Gastroesophageal sphincter (tissue), 4 donors: ENCODE results near the gene CDH23. TPM values are rescaled to one million over a fixed set of nuclear protein-coding genes. Genes with fewer than 3 reads are reported as not detected.

Source experiments
- ATAC-seq: fragments of 150-250 bp; one replicate; pipeline ENCODE4 v1.9.1; 2016; ENCODE audit warnings: mild to moderate bottlenecking, moderate library complexity
- H3K27ac ChIP-seq, 4 donors: fragments of 200-600 bp; sonication (generic) in 3 of 4; 1 replicate in 3 of 4; 2 replicates in 1 of 4; pipeline ENCODE4 v1.5.1; 2016 to 2019
- H3K27me3 ChIP-seq: fragments of 200-600 bp; sonication (generic); one replicate; pipeline ENCODE4 v1.5.1; 2019
- H3K36me3 ChIP-seq, 2 donors: fragments of 200-600 bp; sonication (generic); one replicate each; pipeline ENCODE4 v1.5.1; 2019; ENCODE audit warnings: control low read depth in 1 of 2
- H3K4me1 ChIP-seq, 3 donors: fragments of 200-600 bp; sonication (generic); 1 replicate in 2 of 3; 2 replicates in 1 of 3; pipeline ENCODE4 v1.5.1; 2016 to 2019; ENCODE audit warnings: control low read depth in 2 of 3
- H3K4me3 ChIP-seq, 2 donors: fragments of 200-600 bp; sonication (generic); one replicate each; pipeline ENCODE4 v1.5.1; 2019; ENCODE audit warnings: mild to moderate bottlenecking in 1 of 2, moderate library complexity in 1 of 2
- H3K9me3 ChIP-seq, 3 donors: fragments of 200-600 bp; sonication (generic); one replicate each; pipeline ENCODE4 v1.5.1; 2017 to 2019; ENCODE audit warnings: control low read depth in 2 of 3
- EP300 ChIP-seq: sonication (generic); formaldehyde crosslinking; IDR thresholded peaks from one replicate; pipeline ENCODE4 v1.6.1; 2017; ENCODE audit warnings: antibody characterized with exemption, mild to moderate bottlenecking
- POLR2A ChIP-seq, 2 donors: fragments of 450-650 bp; IDR thresholded peaks; one replicate each; pipeline ENCODE4 v1.6.1; 2017; ENCODE audit warnings: antibody characterized with exemption in 2 of 2, mild to moderate bottlenecking in 2 of 2, moderate library complexity in 1 of 2
- POLR2AphosphoS5 ChIP-seq: sonication (generic); formaldehyde crosslinking; IDR thresholded peaks from one replicate; pipeline ENCODE4 v1.6.1; 2017; ENCODE audit warnings: antibody characterized with exemption
- WGBS, 2 donors: methylation state at CpG; one replicate each; pipeline ENCODE4 v1.1.5; 2018; ENCODE audit warnings: low coverage in 1 of 2; 5-methylcytosine and 5-hydroxymethylcytosine counted together
- total RNA-seq, 4 donors: library from RNA; depleted of rRNA; stranded (reverse); fragments of >200 nt; gene quantifications; one replicate each; pipeline ENCODE4 v1.1.0, GENCODE V29; 2016
- TF ChIP-seq, protein P1 (sequence below), 4 experiments: fragments of 200-600 bp in 2 of 4; fragments of 450-650 bp in 2 of 4; sonication (generic) in 1 of 4; IDR thresholded peaks; one replicate each; pipeline ENCODE4 v1.5.1; 2017 to 2019; ENCODE audit warnings: antibody characterized with exemption in 4 of 4, mild to moderate bottlenecking in 2 of 4, moderate library complexity in 2 of 4

CDH23 gene
- total RNA-seq, 4 donors from 2014 or later: 5.1 to 33.5 (median 16.2) TPM

DNA sequence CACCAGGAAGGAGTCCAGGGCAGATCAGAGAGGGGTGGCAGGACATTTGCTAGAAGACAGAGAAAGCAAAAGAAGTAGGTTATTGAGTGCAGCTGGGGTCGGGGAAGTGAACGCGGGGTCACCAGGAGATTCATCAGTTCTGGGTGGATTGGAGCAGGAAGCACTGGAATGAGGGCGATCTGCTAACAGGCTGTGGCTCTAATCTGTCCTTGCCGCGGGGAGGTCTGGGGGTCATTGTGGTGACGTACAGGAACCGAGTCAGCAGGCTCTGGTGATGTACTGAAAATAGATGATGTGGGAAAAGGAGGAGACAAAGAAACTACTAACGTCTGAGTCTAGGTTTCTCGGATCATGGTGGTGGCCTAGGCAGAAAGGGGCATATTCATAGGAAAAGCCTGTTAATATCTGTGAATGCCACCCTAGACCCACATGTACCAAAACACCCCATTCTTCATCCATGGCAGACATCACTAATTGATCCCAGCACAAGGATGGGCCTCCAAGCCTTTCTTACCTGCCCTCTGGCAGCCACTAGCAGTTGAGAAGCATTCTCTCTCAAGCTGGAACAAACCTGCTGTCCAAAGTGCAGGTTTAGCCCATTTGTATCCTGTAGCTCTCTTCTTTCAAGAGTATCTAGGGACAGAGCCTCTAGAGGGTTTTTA lies 188.3 kb downstream of the CDH23 start:
- Histone ChIP-seq H3K27ac (no peak overlapping the region), H3K4me3 (no peak overlapping the region), H3K9me3 (no peaks in the 10 kb centered on the region), H3K27me3 (no peaks in the 10 kb centered on the region), H3K4me1 (no peaks in the 10 kb centered on the region), H3K36me3 (no peaks in the 10 kb centered on the region)
- TF ChIP-seq POLR2A (IDR thresholded peaks at IDR 0.05) (no peak), EP300 (no peak), POLR2AphosphoS5 (no peak)
- TF ChIP-seq, protein P1, sequence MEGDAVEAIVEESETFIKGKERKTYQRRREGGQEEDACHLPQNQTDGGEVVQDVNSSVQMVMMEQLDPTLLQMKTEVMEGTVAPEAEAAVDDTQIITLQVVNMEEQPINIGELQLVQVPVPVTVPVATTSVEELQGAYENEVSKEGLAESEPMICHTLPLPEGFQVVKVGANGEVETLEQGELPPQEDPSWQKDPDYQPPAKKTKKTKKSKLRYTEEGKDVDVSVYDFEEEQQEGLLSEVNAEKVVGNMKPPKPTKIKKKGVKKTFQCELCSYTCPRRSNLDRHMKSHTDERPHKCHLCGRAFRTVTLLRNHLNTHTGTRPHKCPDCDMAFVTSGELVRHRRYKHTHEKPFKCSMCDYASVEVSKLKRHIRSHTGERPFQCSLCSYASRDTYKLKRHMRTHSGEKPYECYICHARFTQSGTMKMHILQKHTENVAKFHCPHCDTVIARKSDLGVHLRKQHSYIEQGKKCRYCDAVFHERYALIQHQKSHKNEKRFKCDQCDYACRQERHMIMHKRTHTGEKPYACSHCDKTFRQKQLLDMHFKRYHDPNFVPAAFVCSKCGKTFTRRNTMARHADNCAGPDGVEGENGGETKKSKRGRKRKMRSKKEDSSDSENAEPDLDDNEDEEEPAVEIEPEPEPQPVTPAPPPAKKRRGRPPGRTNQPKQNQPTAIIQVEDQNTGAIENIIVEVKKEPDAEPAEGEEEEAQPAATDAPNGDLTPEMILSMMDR (IDR thresholded peaks at IDR 0.05): no peak
- no peak for ATAC-seq
- 66 to 74% methylated on average over 5 to 10 of the region's 10 CpGs for WGBS, 2 donors

- WGBS, 2 donors: 60 to 67% methylated on average over 1 to 7 of the region's 10 CpGs
- Histone ChIP-seq H3K4me1 (no peaks in the 10 kb centered on the region), H3K36me3 (no peaks in the 10 kb centered on the region), H3K27ac (no peak overlapping the region), H3K27me3 (no peaks in the 10 kb centered on the region), H3K4me3 (no peak overlapping the region), H3K9me3 (no peaks in the 10 kb centered on the region)
- TF ChIP-seq EP300: no peak
- no peak for TF ChIP-seq POLR2A (IDR thresholded peaks at IDR 0.05)
- TF ChIP-seq, protein P1 (IDR thresholded peaks at IDR 0.05): no peak
- TF ChIP-seq POLR2AphosphoS5: no peak
- no peak for ATAC-seq
These were observed 189.0 kb downstream of the CDH23 start for GRCh38 chr10:71585564-71586290.

- H3K27me3 ChIP-seq: no peaks in the 10 kb centered on the region
- 84 to 85% methylated on average over 7 to 8 of the region's 8 CpGs for WGBS, 2 donors
- H3K9me3 ChIP-seq: no peaks in the 10 kb centered on the region
- no peak for ATAC-seq
- no peak overlapping the region for H3K27ac ChIP-seq
- TF ChIP-seq POLR2AphosphoS5 (no peak), POLR2A (IDR thresholded peaks at IDR 0.05) (no peak), EP300 (no peak)
- TF ChIP-seq, protein P1 (IDR thresholded peaks at IDR 0.05): no peak
- no peaks in the 10 kb centered on the region for H3K36me3 ChIP-seq
- H3K4me3 ChIP-seq: no peak overlapping the region
- no peaks in the 10 kb centered on the region for H3K4me1 ChIP-seq
These were observed 191.3 kb downstream of the CDH23 start for GRCh38 chr10:71587941-71588573.

GRCh38 chr10:71588685-71589084 lies 192.0 kb downstream of the CDH23 start:
- Histone ChIP-seq H3K27me3 (no peaks in the 10 kb centered on the region), H3K36me3 (no peaks in the 10 kb centered on the region), H3K9me3 (no peaks in the 10 kb centered on the region), H3K4me3 (no peak overlapping the region), H3K27ac (no peak overlapping the region), H3K4me1 (no peaks in the 10 kb centered on the region)
- 89% methylated on average over 4 of the region's 4 CpGs; no CpG with 5 or more reads in 1 of the 2 donors for WGBS, 2 donors
- no peak for ATAC-seq
- TF ChIP-seq POLR2AphosphoS5 (no peak), POLR2A (IDR thresholded peaks at IDR 0.05) (no peak), EP300 (no peak)
- TF ChIP-seq, protein P1 (IDR thresholded peaks at IDR 0.05): no peak
